Measurements from ENCODE around the gene CST3. TPM values are rescaled to one million over a fixed set of nuclear protein-coding genes. Genes with fewer than 3 reads are reported as not detected.

CST3 gene
- polyA plus RNA-seq, 1 donor (not counting 4 experiments of a cell fraction or from before 2014, with no cell fraction given) = 194 TPM

DNA sequence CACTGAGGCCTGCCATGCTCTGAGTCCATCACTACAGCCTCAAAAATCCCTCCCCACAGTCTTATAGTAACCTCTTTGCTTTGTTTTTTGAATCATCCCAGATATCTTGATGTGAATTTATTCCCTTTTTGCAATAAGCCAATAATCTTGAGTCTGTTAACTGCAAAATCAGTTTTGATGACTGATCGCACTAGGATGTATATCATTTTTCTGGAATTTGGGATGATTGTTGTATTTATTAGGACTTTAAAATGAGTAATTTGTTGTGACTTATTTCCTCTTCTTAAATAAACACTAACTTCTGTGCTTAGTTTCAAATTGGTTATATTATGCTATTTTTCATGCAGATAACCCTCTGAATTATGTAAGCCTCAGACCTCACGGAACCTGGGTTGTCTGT, 45.5 kb upstream of the CST3 start:
- Histone ChIP-seq H3K4me3 (ENCODE audit: control insufficient read depth in 2 of 3, extremely low read depth in 1 of 3, insufficient read depth in 2 of 3, low read depth in 1 of 3, low read length in 3 of 3) (no peak overlapping the region), H3K9ac (ENCODE audit: control insufficient read depth, extremely low read depth, insufficient read depth, low read length) (no peak overlapping the region), H3K27ac (ENCODE audit: control insufficient read depth, insufficient read depth, low read length) (no peak overlapping the region), H3K4me2 (ENCODE audit: control insufficient read depth, extremely low read depth, insufficient read depth, low read depth, low read length) (no peak overlapping the region), H3K36me3 (ENCODE audit: control insufficient read depth in 2 of 2, extremely low read depth in 1 of 2, insufficient read depth in 2 of 2, low read length in 2 of 2) (no peaks in the 10 kb centered on the region), H2AFZ (ENCODE audit: control insufficient read depth, low read length) (no peak overlapping the region), H4K20me1 (ENCODE audit: control insufficient read depth, extremely low read depth, insufficient read depth, low read length) (no peaks in the 10 kb centered on the region), H3K79me2 (ENCODE audit: control insufficient read depth, insufficient read depth, low read length) (no peaks in the 10 kb centered on the region), H3K4me1 (ENCODE audit: control insufficient read depth, extremely low read depth, insufficient read depth, low read length) (no peaks in the 10 kb centered on the region), H3K27me3 (ENCODE audit: control insufficient read depth, extremely low read depth, insufficient read depth, low read length) (no peaks in the 10 kb centered on the region), H3K9me3 (ENCODE audit: control insufficient read depth, low read depth, low read length) (no peaks in the 10 kb centered on the region), H3K9me1 (ENCODE audit: control insufficient read depth, extremely low read depth, insufficient read depth, low read length) (no peaks in the 10 kb centered on the region)
- DNase-seq (ENCODE audit: low read depth, low spot score) = no peak
- dilution Hi-C loops (cut with MboI; ENCODE audit: extremely low pct_ligation_motif_present, low sequenced_read_pairs) = no loop called here
- no peak for TF ChIP-seq EZH2 (IDR thresholded peaks at IDR 0.05; ENCODE audit: low read length)
- no peak for FAIRE-seq

DNA sequence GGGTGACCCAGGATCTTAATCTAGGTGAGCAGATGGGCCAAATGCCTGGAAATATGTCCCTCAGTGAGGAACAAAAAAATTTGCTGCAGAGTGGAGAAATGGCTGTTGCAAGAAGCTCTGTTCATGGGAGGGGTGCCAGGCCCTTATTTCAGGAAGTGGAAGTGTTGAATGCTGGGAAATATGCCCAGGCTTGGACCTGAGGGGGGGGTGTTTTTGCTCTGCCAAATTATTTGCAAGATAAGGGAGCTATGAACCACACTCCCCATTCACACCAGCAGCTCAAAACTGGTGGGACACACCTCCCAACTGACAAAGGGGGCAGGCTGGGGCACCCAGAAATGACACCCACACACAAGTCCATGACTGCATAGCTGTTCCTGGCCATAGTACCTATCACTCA, 42.4 kb upstream of the CST3 start:
- H3K27ac ChIP-seq (ENCODE audit: control insufficient read depth, insufficient read depth, low read length) = no peak overlapping the region
- dilution Hi-C loops (cut with MboI; ENCODE audit: extremely low pct_ligation_motif_present, low sequenced_read_pairs) = no loop called here
- H3K9me1 ChIP-seq (ENCODE audit: control insufficient read depth, extremely low read depth, insufficient read depth, low read length) = no peaks in the 10 kb centered on the region
- H3K9me3 ChIP-seq (ENCODE audit: control insufficient read depth, low read depth, low read length) = no peaks in the 10 kb centered on the region
- H3K27me3 ChIP-seq (ENCODE audit: control insufficient read depth, extremely low read depth, insufficient read depth, low read length) = no peaks in the 10 kb centered on the region
- no peak overlapping the region for H2AFZ ChIP-seq (ENCODE audit: control insufficient read depth, low read length)
- H3K36me3 ChIP-seq (ENCODE audit: control insufficient read depth in 2 of 2, extremely low read depth in 1 of 2, insufficient read depth in 2 of 2, low read length in 2 of 2) = no peaks in the 10 kb centered on the region
- FAIRE-seq = no peak
- DNase-seq (ENCODE audit: low read depth, low spot score) = no peak
- TF ChIP-seq, protein P1, sequence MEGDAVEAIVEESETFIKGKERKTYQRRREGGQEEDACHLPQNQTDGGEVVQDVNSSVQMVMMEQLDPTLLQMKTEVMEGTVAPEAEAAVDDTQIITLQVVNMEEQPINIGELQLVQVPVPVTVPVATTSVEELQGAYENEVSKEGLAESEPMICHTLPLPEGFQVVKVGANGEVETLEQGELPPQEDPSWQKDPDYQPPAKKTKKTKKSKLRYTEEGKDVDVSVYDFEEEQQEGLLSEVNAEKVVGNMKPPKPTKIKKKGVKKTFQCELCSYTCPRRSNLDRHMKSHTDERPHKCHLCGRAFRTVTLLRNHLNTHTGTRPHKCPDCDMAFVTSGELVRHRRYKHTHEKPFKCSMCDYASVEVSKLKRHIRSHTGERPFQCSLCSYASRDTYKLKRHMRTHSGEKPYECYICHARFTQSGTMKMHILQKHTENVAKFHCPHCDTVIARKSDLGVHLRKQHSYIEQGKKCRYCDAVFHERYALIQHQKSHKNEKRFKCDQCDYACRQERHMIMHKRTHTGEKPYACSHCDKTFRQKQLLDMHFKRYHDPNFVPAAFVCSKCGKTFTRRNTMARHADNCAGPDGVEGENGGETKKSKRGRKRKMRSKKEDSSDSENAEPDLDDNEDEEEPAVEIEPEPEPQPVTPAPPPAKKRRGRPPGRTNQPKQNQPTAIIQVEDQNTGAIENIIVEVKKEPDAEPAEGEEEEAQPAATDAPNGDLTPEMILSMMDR (optimal IDR thresholded peaks at IDR 0.05 in 1 of 3, IDR thresholded peaks at IDR 0.05 in 1 of 3, conservative IDR thresholded peaks at IDR 0.05 in 1 of 3; ENCODE audit: extremely low read depth in 1 of 3, insufficient read depth in 2 of 3, low read length in 3 of 3) = no peak
- TF ChIP-seq EZH2 (IDR thresholded peaks at IDR 0.05; ENCODE audit: low read length) = no peak
- no peaks in the 10 kb centered on the region for H4K20me1 ChIP-seq (ENCODE audit: control insufficient read depth, extremely low read depth, insufficient read depth, low read length)
- no peak overlapping the region for H3K9ac ChIP-seq (ENCODE audit: control insufficient read depth, extremely low read depth, insufficient read depth, low read length)
- H3K79me2 ChIP-seq (ENCODE audit: control insufficient read depth, insufficient read depth, low read length) = no peaks in the 10 kb centered on the region
- no peaks in the 10 kb centered on the region for H3K4me1 ChIP-seq (ENCODE audit: control insufficient read depth, extremely low read depth, insufficient read depth, low read length)
- no peak overlapping the region for H3K4me3 ChIP-seq (ENCODE audit: control insufficient read depth in 2 of 3, extremely low read depth in 1 of 3, insufficient read depth in 2 of 3, low read depth in 1 of 3, low read length in 3 of 3)
- H3K4me2 ChIP-seq (ENCODE audit: control insufficient read depth, extremely low read depth, insufficient read depth, low read depth, low read length) = no peak overlapping the region
